GM18498 (cell line): Measurements from ENCODE around the gene LAX1.
"Not testable (repeated sequence)": the region's sequence is repeated elsewhere in the genome, so short reads cannot be mapped to it uniquely, and the experiment has no call there.

Source experiments
- ATAC-seq: cut with Tn5 transposase; IDR thresholded peaks from one replicate; pipeline ENCODE4 v1.9.1; 2021; ENCODE audit warnings: mild to moderate bottlenecking, moderate library complexity; ENCODE audit not compliant: unreplicated experiment

LAX1 gene, protein sequence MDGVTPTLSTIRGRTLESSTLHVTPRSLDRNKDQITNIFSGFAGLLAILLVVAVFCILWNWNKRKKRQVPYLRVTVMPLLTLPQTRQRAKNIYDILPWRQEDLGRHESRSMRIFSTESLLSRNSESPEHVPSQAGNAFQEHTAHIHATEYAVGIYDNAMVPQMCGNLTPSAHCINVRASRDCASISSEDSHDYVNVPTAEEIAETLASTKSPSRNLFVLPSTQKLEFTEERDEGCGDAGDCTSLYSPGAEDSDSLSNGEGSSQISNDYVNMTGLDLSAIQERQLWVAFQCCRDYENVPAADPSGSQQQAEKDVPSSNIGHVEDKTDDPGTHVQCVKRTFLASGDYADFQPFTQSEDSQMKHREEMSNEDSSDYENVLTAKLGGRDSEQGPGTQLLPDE

DNA sequence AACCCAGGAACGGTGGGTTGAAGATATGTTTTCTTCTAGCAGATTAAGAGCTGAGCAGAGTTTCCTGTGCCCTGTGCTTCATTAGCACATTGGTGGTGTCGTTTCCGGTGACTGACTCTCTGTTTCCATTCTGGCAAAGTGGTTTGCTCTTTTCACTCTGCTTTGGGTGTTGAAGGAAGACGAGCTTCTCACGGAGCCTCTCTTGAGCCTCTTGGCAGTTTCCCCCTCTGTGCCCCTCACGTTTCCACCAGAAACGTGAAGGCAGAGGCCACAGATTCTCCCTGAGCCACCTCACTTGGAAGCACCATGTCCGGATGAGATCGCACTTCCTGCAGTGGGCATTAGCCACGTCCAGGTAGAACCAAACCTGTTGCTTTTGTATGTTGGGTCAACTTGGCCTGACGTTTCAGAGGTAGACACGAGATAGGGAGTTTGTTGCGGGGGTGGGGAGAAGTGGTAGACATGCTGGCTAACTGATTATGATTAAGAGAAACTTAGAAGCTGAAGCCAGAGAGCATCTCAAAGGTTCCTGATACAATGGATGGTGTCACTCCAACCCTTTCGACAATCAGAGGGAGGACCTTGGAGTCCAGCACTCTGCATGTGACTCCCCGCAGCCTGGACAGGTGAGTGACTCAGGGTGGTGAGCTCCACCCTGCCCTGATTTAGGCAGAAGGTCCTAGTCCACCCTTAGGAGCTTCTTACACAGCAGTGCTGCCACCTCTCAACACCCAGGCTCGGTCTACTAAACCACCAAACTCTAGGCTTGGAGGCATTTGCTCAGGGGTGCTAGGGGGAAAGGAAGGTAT, at the start of gene LAX1:
TSS of gene LAX1 (plus strand) at position 155 of the 809 bp plus-strand sequence. CDS start at position 538, 383 bp downstream.
- peak; percentile 86 for ATAC-seq

- ATAC-seq: no peak
These were observed 47.9 kb upstream of the LAX1 start for GRCh38 chr1:203717120-203717519.

GRCh38 chr1:203720242-203720641, 44.7 kb upstream of the LAX1 start:
- ATAC-seq: no peak

- no peak for ATAC-seq
These were observed 42.1 kb upstream of the LAX1 start for GRCh38 chr1:203722909-203723308.

GRCh38 chr1:203726417-203726867, 38.5 kb upstream of the LAX1 start:
- ATAC-seq: no peak

DNA sequence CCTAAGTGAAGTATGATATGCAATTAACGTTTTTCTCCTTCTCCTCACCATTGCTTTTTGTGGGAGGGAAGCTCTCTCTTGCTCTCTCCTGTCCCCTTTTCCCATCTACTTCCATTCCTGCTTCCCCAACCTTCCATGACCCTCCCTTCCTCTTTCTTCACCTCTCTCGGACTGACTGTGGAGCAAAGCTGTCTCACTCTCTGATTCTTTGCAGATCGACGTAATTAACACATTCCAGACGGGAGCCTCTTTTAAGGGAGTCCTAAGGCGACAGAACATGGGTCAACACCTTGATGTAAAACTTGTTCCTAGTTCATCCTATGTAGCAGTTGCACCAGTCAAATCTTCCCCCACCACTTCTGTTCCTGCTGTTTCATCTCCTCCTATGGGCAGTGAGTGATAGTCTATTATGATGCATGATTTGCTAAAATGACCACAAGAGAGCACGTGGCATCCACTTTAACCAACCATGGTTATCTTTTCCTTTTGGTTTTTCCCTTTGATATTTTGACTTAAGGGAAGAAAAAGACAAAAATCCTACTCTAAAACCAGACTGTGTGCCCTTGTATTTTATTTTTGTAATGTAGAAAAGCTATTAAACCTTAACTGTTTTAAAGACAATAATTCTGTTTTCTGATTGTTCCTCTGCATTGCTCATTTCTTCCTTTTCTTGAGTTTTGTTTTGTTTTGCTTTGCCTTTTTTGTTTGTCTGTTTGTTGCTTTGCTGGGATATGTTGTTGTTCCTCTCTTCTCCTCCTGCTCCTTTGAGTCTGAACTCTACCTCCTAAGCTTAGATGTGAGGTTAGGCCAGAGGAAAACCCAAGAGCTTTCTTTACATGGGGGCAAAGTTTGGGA, 31.7 kb upstream of the LAX1 start:
- ATAC-seq: no peak

DNA sequence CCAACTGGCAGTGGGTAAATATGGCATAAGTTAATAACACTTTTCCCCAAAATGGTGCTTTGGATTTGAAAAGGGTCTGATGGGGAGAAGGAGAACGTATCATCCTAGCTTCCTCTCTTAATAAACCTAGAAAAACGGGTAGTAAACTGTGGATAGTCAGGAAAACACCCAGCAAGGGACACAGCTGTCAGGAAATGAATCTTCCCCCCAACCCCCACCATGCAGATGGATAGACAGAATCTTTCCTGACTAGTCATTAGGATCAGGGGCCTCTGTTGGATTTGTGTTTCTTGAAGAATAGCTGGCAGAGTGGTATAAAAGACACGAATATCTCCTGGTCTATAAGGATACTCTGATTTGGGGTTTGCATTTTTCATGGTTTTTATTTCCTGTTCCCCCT, 22.5 kb upstream of the LAX1 start:
- ATAC-seq: no peak

DNA sequence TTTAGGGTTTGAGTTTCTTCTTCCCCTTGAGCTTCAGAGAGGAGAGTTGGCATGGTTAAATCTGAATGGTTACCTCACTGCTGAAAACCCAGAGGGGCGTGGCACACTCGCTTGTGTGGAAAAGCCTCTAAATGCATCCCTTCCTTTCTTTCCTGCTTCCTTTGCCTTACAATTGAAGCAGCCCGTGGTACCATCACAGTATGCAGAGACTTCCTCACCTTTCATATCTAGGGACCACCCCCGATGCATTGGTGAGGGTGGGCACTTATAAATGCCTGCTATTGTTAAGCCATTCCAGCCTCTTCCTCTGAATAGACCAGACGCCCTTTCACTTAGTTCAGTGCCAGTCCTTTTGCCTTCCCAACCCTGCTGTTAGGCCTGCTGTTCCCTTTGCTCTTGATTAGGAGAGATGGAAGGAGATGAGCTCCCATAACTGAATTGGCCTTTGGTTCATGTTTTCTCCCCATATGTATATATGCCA, 21.9 kb upstream of the LAX1 start:
- no peak for ATAC-seq

GRCh38 chr1:203744075-203744972, 20.7 kb upstream of the LAX1 start:
- no peak for ATAC-seq

DNA sequence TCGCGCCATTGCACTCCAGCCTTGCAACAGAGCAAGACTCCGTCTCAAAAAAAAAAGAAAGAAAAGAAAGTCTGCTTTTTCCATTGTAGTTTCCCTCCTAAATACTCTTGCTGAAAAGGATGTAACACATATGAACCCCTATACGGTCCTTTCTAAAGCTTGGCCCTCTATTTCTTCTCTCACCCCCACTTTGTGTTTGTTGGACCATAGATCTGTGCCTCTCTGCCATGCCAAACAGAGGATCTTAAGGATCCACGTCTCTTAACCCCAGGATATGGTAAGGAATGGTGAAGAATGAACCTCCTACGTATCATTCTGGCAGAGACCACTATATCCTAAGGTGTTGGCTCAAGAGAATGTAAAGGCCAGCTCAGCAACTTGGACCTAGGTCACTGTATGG, 18.7 kb upstream of the LAX1 start:
- ATAC-seq: no peak

GRCh38 chr1:203751051-203751450, 13.9 kb upstream of the LAX1 start:
- ATAC-seq: no peak

DNA sequence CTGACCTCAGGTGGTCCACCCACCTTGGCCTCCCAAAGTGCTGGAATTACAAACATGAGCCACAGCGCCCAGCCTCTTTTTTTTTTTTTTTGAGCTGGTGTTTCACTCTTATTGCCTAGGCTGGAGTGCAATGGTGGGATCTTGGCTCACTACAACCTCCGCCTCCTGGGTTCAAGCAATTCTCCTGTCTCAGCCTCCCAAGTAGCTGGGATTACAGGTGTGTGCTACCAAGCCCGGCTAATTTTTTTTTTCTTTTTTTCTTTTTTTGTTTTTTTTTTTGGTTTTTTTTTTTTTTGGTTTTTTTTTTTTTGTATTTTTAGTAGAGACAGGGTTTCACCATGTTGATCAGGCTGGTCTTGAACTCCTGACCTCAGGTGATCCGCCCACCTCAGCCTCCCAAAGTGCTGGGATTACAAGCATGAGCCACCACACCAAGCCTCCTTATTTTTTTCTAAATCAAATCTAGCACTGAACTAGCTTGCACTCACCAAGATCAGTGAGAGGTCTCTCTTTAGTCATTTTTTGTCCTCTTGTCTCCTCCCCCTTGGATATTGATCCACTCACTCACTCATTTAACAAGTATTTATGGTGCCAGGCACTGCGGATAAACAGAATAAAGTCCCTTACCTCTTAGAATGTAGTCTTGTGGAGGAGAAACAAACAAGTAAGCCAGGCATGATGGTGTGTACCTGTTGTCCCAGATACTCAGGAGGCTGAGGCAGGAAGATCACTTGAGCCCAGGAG, 13.2 kb upstream of the LAX1 start:
- not testable (repeated sequence) for ATAC-seq

GRCh38 chr1:203754455-203754864, 10.5 kb upstream of the LAX1 start:
- ATAC-seq: peak; percentile 76

- no peak for ATAC-seq
These were observed 8.9 kb upstream of the LAX1 start for GRCh38 chr1:203756036-203756435.

DNA sequence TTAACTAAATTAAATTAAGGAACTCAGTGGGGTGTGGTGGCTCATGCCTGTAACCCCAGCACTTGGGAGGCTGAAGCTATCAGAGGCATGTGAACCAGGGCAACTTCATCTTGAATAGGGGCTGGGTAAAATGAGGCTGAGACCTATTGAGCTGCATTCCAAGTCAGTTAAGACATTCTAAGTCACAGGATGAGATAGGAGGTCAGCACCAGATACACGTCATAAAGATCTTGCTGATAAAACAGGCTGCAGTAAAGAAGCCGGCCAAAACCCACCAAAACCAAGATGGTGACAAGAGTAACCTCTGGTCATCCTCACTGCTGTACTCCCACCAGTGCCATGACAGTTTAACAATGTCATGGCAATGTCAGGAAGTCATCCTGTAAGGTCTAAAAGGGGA, 6.2 kb upstream of the LAX1 start:
- not testable (repeated sequence) for ATAC-seq

DNA sequence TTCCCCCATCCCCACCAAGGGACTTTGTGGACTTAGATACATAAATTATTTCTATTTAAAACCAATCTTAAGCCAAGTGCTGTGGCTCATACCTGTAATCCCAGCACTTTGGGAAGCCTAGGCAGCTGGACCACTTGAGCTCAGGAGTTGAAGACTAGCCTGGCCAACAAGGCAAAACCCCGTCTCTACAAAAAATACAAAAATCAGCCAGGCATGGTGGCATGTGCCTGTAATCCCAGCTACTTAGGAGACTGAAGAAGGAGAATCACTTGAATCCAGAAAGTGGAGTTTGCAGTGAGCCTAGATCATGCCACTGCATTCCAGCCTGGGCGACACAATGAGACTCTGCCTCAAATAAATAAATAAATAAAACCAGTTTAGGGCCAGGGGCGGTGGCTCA, 4.5 kb upstream of the LAX1 start:
- ATAC-seq: no peak

- not testable (repeated sequence) for ATAC-seq
These were observed 3.0 kb upstream of the LAX1 start for GRCh38 chr1:203761958-203762357.

DNA sequence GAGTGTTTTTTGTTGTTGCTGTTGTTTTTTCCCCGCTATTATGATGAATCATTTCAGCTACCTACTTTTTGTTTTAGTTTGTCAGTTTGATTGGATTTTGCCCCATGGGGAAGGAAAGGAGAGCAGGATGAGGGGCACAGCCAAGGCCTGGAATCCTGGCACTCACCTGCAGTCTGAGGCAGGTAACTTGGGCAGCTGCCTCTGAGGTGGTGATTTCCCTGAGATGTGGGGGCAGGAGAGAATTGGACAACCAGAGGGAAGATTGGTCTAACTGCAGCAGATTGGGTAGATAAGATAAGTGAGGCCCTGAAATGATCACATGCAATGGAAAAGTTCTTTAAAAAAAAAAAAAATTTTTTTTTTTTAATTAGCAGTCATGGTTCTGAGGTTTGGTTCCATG, 1.5 kb upstream of the LAX1 start:
- no peak for ATAC-seq
